Stomach smooth muscle (tissue), 2 donors: ENCODE measurements around the gene SARDH.

ENCODE experiments used
- H3K27ac ChIP-seq: one replicate; pipeline ENCODE4 v1.7.0; 2013; ENCODE audit warnings: mild to moderate bottlenecking, low read length, inconsistent platforms
- H3K27me3 ChIP-seq, 2 donors: one replicate each; pipeline ENCODE4 v1.7.0; 2013; ENCODE audit warnings: low read length in 2 of 2; ENCODE audit not compliant: insufficient read depth in 2 of 2, control insufficient read depth in 1 of 2
- H3K36me3 ChIP-seq, 2 donors: one replicate each; pipeline ENCODE4 v1.7.0; 2013; ENCODE audit warnings: low read length in 2 of 2; ENCODE audit not compliant: control insufficient read depth in 2 of 2, insufficient read depth in 2 of 2
- H3K4me1 ChIP-seq: one replicate; pipeline ENCODE4 v1.7.0; 2013; ENCODE audit warnings: low read length; ENCODE audit not compliant: control insufficient read depth, insufficient read depth
- H3K4me3 ChIP-seq, 2 donors: one replicate each; pipeline ENCODE4 v1.7.0; 2013; ENCODE audit warnings: low read length in 2 of 2
- H3K9ac ChIP-seq, 2 donors: one replicate each; pipeline ENCODE4 v1.7.0; 2013; ENCODE audit warnings: low read length in 2 of 2, mild to moderate bottlenecking in 1 of 2
- H3K9me3 ChIP-seq, 2 donors: one replicate each; pipeline ENCODE4 v1.7.0; 2013; ENCODE audit warnings: low read length in 2 of 2; ENCODE audit not compliant: control insufficient read depth in 2 of 2
- donor health status: healthy.
- donor health status: Pancreatic carcinoma.

The SARDH gene

DNA sequence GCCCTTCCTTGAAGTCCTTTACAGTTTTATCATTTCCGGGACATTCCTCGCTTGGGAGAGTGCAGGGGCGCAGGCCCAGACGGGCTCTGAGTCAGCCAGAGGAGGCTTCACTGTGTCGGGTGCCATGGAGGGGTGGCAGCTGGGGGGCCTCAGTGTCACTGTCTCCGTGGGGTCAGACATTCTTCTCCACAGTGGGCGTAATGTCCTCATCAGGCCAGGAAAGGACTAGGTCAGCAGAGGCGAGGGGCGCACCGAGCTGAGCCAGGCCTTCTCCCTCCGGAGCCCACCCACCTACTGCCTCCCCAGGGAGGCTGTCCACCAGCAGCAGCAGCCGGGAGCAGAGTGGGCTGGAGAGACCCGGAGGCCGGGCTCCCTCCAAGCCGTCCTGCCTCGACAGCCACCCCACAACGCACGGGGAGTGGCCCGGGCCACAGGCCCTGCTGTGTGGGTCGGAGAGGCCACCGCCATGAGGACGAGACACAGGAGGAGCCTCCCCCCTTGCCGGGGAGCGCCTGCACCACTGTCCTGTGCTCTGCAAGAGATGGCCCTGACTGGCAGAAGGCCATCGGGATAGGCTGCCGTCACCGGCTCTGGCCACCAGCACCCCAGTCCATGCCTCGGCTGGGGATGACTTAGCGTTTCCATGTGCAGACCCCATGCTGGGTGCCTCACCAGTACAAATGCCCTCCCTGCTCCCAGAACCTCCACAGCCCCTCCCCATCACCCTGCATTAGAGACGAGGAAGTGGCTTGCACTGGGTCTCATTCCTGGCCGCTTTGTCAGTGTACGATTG is 26.5 kb downstream of the SARDH start:
- no peak overlapping the region for H3K27ac ChIP-seq
- H3K4me1 ChIP-seq, result peaks cover 3% of the 10 kb centered on the region
- H3K9ac ChIP-seq, result no peak overlapping the region

DNA sequence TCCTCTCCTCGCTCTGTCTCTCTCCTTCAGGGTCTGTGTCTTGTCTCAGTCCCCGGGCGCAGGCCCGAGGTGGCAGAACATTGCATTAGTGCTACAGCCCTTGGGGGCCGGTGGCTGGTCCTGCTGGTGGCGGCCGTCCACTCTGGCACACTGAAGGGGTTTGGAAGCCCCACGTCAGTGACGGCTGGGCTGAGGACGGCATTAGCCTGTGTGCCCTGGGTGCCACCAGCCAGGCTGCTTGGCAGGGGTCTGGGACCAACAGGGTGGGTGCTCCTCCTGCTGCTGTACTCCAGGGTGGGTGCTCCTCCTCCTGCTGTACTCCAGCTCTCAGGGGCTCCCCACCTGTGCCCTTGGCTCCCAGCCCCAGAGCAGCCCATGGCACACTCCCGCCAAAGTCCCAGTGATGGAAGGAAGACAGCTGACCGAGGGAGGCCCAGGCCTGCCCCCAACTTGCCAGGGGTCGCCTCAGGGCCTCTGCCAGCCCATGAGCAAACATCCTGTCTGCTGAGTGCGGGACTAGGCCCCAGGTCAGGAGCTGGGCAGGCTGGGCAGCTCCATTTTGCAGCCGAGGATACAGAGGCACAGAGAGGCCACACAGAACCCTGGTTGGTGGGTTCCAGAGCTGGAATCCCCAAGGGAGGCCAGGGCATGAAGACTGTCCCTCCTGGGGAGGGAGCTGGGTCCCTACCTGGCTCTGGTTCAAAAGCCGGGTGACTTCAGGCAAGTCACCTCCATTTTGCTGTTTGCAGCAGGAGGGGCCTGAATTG is 27.3 kb downstream of the SARDH start:
- Histone ChIP-seq H3K27me3 (no peaks in the 10 kb centered on the region), H3K27ac (no peak overlapping the region)

More for the DNA sequence above, 26.5 kb downstream of the SARDH start:
- Histone ChIP-seq H3K9me3 (no peaks in the 10 kb centered on the region), H3K36me3 (no peaks in the 10 kb centered on the region), H3K27me3 (peaks cover 0 to 2% of the 10 kb centered on the region in 2 donors), H3K4me3 (no peak overlapping the region)

DNA sequence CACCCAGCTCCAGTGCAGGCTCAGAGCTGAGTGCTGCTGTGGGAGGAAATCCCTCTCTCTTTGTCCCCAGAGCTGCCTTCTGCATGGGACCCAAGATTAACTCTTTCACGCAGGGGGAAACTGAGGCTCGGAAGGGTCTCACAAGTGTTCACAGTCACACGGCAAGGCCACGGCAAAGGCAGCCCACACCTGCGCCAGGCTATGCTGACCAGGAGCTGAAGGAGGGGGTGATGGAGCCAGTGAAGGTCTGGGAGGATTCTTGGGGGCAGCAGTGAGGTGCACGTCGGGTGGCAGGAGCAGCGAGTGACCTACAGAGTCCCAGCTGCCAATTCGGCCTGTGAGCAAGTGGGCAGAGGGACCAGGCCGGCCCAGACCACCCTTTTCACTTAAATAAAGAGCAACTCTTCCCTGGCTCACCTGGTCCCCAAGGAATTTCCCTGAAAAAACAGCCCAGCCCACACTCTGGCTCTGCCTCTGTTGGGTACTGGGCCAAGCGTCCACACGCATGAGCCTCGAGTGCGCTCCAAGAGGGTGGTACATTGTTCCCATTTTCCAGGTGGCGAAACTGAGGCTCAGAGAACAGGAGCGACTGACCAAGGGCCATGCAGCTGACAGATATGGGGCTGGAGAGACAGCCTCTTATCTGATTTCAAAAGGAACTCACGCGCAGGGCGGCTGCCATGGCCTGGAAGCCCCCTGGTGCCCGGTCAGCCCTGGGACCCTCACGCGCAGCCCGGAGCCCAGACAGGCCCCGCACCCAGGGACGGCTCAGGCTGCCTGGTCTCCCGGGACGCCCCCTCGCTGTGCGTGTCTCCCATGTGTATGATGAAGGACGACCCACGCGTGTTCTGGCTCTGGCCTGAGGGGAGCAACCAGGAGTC is 28.2 kb downstream of the SARDH start:
- H3K27me3 ChIP-seq, result no peaks in the 10 kb centered on the region
- no peak overlapping the region for H3K27ac ChIP-seq
- H3K9ac ChIP-seq, result no peak overlapping the region
- H3K36me3 ChIP-seq, result no peaks in the 10 kb centered on the region
- peaks cover 3% of the 10 kb centered on the region for H3K4me1 ChIP-seq
- H3K4me3 ChIP-seq, result no peak overlapping the region
- H3K9me3 ChIP-seq, result no peaks in the 10 kb centered on the region

More for the DNA sequence above, 27.3 kb downstream of the SARDH start:
- Histone ChIP-seq H3K9me3 (no peaks in the 10 kb centered on the region), H3K4me3 (no peak overlapping the region), H3K4me1 (peaks cover 3% of the 10 kb centered on the region), H3K36me3 (no peaks in the 10 kb centered on the region), H3K9ac (no peak overlapping the region)

DNA sequence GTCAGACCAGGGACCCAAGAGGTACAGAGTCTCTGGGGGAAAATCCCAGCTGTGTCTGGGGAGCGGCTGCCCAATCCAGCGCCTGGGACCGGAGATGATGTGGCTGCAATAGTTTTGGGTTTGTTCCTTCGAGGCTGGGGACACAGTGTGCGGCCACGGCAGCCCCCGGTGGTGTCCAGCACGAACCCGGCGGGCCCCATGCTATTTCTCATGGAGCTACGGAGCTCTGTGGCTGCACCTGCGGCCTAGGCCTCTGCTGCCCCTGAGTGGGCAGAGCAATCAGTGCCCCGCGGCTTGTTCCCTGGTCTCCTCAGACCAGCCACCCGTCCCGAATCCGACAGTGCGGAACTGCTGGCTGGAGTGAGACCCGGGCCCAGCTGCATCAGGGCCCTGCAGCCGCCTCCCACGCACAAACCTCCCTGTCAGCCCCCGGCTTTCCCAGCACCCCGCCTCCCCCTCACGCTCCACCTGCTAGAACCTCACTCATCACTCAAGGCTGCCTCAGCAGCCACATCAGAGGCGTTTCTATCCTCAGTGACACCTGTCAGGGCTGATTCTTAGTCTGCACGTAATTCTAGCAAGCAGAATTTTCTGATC is 29.0 kb downstream of the SARDH start:
- no peak overlapping the region for H3K4me3 ChIP-seq
- no peaks in the 10 kb centered on the region for H3K36me3 ChIP-seq
- no peaks in the 10 kb centered on the region for H3K9me3 ChIP-seq
- no peak overlapping the region for H3K27ac ChIP-seq
- H3K27me3 ChIP-seq, result no peaks in the 10 kb centered on the region
- no peak overlapping the region for H3K9ac ChIP-seq
- H3K4me1 ChIP-seq, result peaks cover 3% of the 10 kb centered on the region

DNA sequence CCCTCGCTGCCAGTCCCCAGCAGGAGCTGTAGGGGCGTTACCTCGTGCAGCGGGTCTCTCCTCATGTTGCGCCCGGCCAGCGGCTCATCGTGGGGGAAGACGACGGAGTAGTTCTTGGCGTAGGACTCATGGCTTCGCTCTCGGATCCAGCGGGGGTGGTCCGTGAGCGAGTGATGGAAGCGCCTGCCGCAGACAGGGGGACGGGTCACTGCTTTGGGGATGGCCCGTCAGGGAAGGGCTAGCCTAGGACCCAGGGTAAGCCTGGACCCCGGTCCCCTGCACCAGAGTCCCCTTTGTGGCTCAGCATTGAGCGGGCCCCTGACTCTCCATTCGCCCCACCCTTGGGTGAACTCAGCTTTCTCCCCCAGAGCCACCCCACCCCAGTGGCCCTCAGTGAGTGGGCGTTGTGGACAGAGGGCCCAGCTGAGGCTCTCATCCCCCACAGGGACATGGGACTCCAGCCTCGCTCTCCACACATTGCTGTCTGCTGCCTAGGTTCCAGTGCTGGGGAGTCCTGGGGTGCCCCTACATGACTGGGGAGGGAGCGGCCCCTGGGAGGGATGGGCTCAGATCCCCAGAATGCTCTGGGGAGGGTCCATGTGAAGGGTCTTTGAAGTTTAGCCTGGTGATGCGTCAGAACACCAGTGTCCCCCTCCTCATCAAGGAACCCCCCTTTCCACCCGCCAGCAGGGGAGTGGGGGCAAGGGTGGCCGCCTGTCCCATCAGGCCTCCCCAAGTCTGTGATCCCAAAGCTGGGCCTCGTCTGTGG is 29.7 kb downstream of the SARDH start:
- no peak overlapping the region for H3K9ac ChIP-seq
- H3K27me3 ChIP-seq, result peaks cover 0 to 2% of the 10 kb centered on the region in 2 donors
- H3K9me3 ChIP-seq, result no peaks in the 10 kb centered on the region
- no peaks in the 10 kb centered on the region for H3K36me3 ChIP-seq
- H3K4me3 ChIP-seq, result no peak overlapping the region
- H3K27ac ChIP-seq, result no peak overlapping the region
- H3K4me1 ChIP-seq, result peaks cover 3% of the 10 kb centered on the region

DNA sequence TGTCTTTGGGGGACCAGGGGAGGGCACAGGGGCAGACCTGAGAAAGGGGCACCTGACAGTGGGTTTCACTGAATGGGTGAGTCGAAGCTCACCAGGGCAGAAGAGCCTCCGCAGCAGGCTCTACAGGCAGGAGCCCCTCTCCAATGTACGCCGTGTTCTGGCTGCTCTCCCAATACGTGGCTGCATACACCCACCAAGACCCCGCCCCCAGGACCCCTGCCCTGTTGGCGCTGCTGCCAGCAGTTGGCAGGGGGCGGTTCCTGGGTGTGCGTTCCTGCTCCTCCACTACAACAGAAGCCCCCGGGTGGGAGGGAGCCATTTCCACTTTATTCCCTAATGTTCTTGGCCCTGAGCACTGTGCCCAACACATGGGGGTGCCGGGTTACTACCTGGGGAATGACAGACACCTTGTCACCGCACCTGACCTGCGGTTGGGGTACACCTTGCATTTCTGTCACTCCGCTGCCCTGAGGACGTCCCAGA is 30.3 kb downstream of the SARDH start:
- Histone ChIP-seq H3K36me3 (no peaks in the 10 kb centered on the region), H3K4me3 (no peak overlapping the region), H3K9ac (no peak overlapping the region), H3K9me3 (no peaks in the 10 kb centered on the region), H3K4me1 (peaks cover 6% of the 10 kb centered on the region), H3K27me3 (peaks cover 2 to 6% of the 10 kb centered on the region in 2 donors), H3K27ac (no peak overlapping the region)

DNA sequence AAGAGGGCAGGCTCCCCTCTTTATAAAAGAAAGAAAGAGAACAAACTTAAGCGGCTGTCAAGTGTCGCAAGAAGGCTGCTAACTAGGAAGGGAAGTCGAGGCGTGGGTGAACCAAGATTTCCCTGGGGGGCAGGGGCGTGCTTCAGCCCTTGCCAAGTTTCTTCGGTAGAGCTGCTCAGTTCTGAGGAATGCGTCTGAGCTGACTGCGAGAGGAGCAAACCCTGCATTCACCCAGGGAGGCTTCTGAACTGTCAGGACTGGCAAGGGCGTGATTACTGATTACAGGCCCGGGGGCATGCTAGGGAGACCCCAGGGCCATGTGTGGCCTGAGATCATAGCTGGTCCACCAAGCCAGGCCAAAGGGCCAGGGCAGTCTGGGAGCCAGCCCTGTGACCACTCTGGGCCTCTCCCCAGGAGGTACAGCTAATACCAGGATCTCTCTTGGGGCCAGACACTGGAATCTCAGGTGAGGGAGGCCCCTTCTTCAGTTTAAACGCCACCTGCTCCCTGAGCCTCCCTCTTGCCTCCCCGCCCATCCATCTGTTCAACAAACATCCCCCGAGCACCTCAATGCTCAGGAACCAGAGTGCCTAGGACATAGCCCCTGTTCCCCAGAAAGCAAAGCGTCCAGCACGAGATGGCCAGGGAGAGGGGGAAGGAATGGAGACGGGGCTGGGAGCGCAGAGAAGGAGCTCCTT is 30.9 kb downstream of the SARDH start:
- Histone ChIP-seq H3K36me3 (no peaks in the 10 kb centered on the region), H3K4me1 (peaks cover 11% of the 10 kb centered on the region), H3K27ac (no peak overlapping the region), H3K9ac (no peak overlapping the region), H3K4me3 (no peak overlapping the region), H3K27me3 (peaks cover 2 to 11% of the 10 kb centered on the region in 2 donors), H3K9me3 (no peaks in the 10 kb centered on the region)

DNA sequence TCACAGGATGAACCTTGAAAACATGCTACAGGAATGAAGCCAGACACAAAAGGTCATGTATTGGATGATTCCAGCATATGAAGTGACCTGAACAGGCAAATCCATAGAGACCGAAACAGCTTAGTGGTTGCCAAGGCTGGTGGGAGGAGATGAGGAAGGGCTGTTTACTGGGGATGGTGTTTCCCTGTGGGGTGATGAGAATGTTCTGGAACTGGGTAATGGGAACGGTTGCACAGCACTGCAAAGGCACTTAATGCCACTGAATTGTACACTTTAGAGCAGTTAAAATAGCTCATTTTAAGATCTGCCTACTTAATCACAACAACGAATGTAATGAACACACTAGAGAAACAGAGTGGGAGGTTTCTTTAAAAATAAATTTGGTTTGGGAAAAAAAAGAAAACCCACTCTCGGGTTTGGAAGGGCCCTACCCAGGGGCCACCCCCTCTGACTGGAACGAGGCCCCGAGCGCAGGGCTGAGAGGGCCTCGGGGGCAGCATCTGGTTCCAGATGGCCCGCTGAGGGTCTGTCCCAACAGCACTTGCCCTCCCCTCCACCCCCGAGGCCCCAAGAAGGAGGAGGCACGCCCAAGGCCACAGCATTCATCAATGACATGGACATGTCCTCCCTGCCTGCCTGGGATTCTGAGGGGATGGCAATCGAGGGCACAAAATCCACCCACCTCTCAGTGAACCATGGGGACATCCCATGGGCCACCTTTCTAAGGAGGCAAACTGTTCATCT is 31.7 kb downstream of the SARDH start:
- no peaks in the 10 kb centered on the region for H3K36me3 ChIP-seq
- H3K4me1 ChIP-seq, result peaks cover 15% of the 10 kb centered on the region
- H3K9ac ChIP-seq, result no peak overlapping the region
- no peaks in the 10 kb centered on the region for H3K9me3 ChIP-seq
- peaks cover 2 to 11% of the 10 kb centered on the region in 2 donors for H3K27me3 ChIP-seq
- no peak overlapping the region for H3K27ac ChIP-seq
- no peak overlapping the region for H3K4me3 ChIP-seq

DNA sequence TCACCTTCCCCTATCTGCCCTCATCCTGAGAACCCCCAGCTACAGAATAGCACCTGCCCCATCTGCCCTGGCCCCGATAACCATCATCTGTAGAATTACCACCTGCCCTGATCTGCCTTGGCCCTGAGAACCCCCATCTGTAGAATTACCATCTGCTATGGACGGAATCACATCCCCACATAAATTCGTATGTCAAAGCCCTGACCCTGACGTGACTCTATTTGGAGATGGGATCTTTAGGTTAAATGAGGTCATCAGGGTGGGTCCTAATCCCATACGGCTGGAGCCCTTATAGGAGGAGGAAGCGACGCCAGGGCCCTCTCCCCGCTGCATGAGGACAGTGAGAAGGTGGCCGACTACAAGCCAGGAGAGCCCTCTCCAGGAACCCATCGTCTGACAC is 32.6 kb downstream of the SARDH start:
- H3K4me3 ChIP-seq, result no peak overlapping the region
- H3K27ac ChIP-seq, result no peak overlapping the region
- H3K36me3 ChIP-seq, result no peaks in the 10 kb centered on the region
- H3K9ac ChIP-seq, result no peak overlapping the region
- H3K9me3 ChIP-seq, result no peaks in the 10 kb centered on the region
- peaks cover 2 to 15% of the 10 kb centered on the region in 2 donors for H3K27me3 ChIP-seq
- peaks cover 15% of the 10 kb centered on the region for H3K4me1 ChIP-seq
